ENCODE results near the gene ZNF544. TPM values are rescaled to one million over a fixed set of nuclear protein-coding genes. Genes with fewer than 3 reads are reported as not detected.

Gene ZNF544
- total RNA-seq, 4 donors from 2014 or later, result 3.8 to 9.5 (median 6.0) TPM

GRCh38 chr19:58291943-58292342 lies 63.2 kb downstream of the ZNF544 start:
- peaks cover 2 to 76% of the 10 kb centered on the region in 2 donors for H3K36me3 ChIP-seq
- H3K27ac ChIP-seq, result no peak overlapping the region
- H3K27me3 ChIP-seq, result no peaks in the 10 kb centered on the region
- H3K4me1 ChIP-seq, result no peaks in the 10 kb centered on the region
- no peak for ATAC-seq
- TF ChIP-seq CTCF (IDR thresholded peaks at IDR 0.05 in 4 of 5, conservative IDR thresholded peaks at IDR 0.05 in 1 of 5), result no peak
- TF ChIP-seq POLR2A (IDR thresholded peaks at IDR 0.05), result no peak
- no peak overlapping the region for H3K4me3 ChIP-seq
- intact Hi-C loops (cut with DNase I; ENCODE audit: low total_unique reads), result no loop called here
- peaks cover 5 to 7% (median 6%) of the 10 kb centered on the region in 3 donors for H3K9me3 ChIP-seq
- no peak for DNase-seq
- in situ Hi-C loops (cut with MboI; ENCODE audit: low sequenced_read_pairs in 4 of 4), result no loop called here

GRCh38 chr19:58294743-58295374 lies 66.1 kb downstream of the ZNF544 start:
- no peaks in the 10 kb centered on the region for H3K27me3 ChIP-seq
- no peak for TF ChIP-seq POLR2A (IDR thresholded peaks at IDR 0.05)
- TF ChIP-seq CTCF (IDR thresholded peaks at IDR 0.05 in 4 of 5, conservative IDR thresholded peaks at IDR 0.05 in 1 of 5), result no peak
- no peak for ATAC-seq
- in situ Hi-C loops (cut with MboI; ENCODE audit: low sequenced_read_pairs in 4 of 4), result no loop called here
- H3K4me3 ChIP-seq, result no peak overlapping the region
- intact Hi-C loops (cut with DNase I; ENCODE audit: low total_unique reads), result no loop called here
- no peak overlapping the region for H3K27ac ChIP-seq
- peaks cover 2 to 68% of the 10 kb centered on the region in 2 donors for H3K36me3 ChIP-seq
- H3K4me1 ChIP-seq, result no peaks in the 10 kb centered on the region
- peaks cover 0 to 6% (median 5%) of the 10 kb centered on the region in 3 donors for H3K9me3 ChIP-seq
- DNase-seq, result no peak

GRCh38 chr19:58296104-58296503 lies 67.4 kb downstream of the ZNF544 start:
- no peak overlapping the region for H3K27ac ChIP-seq
- peaks cover 0 to 7% (median 5%) of the 10 kb centered on the region in 3 donors for H3K9me3 ChIP-seq
- DNase-seq (no peak), ATAC-seq (no peak)
- H3K36me3 ChIP-seq, result peaks cover 2 to 69% of the 10 kb centered on the region in 2 donors
- in situ Hi-C loops (cut with MboI; ENCODE audit: low sequenced_read_pairs in 4 of 4), result no loop called here
- no peak overlapping the region for H3K4me3 ChIP-seq
- no peaks in the 10 kb centered on the region for H3K27me3 ChIP-seq
- TF ChIP-seq POLR2A (IDR thresholded peaks at IDR 0.05) (no peak), CTCF (IDR thresholded peaks at IDR 0.05 in 4 of 5, conservative IDR thresholded peaks at IDR 0.05 in 1 of 5) (no peak)
- H3K4me1 ChIP-seq, result no peaks in the 10 kb centered on the region
- intact Hi-C loops (cut with DNase I; ENCODE audit: low total_unique reads), result no loop called here

- ATAC-seq (no peak), DNase-seq (no peak)
- in situ Hi-C loops (cut with MboI; ENCODE audit: low sequenced_read_pairs in 4 of 4) (no loop called here), intact Hi-C loops (cut with DNase I; ENCODE audit: low total_unique reads) (loop anchor here (10.0 kb wide), 1 partner anchor 1896 kb away; the partner anchor contains the start of gene ZNF583)
- peaks cover 5 to 7% of the 10 kb centered on the region in 2 donors for H3K4me1 ChIP-seq
- peaks cover 0 to 30% of the 10 kb centered on the region in 2 donors for H3K36me3 ChIP-seq
- no peak overlapping the region for H3K4me3 ChIP-seq
- H3K27me3 ChIP-seq, result peaks cover 0 to 5% (median 0%) of the 10 kb centered on the region in 3 donors
- TF ChIP-seq POLR2A (IDR thresholded peaks at IDR 0.05), result no peak
- no peak for TF ChIP-seq CTCF (IDR thresholded peaks at IDR 0.05 in 4 of 5, conservative IDR thresholded peaks at IDR 0.05 in 1 of 5)
- peaks cover 0 to 7% (median 6%) of the 10 kb centered on the region in 3 donors for H3K9me3 ChIP-seq
- H3K27ac ChIP-seq, result no peak overlapping the region
Observed at GRCh38 chr19:58300620-58301019, 71.9 kb downstream of the ZNF544 start.

Measured in gastrocnemius medialis (tissue), 4 donors.